Progenitor cell of endocrine pancreas (in vitro differentiated cells): Measurements from ENCODE around the gene TAS2R19. TPM values are rescaled to one million over a fixed set of nuclear protein-coding genes. Genes with fewer than 3 reads are reported as not detected.

ENCODE experiments used
- DNase-seq: peaks from one replicate; pipeline ENCODE4 v3.0.0; 2021; ENCODE audit warnings: low spot score; ENCODE audit not compliant: unreplicated experiment
- H3K27ac Mint-ChIP-seq: 2 replicates; pipeline ENCODE4 v1.8.0; 2021; ENCODE audit warnings: mild to moderate bottlenecking, moderate library complexity, mixed read lengths
- H3K27me3 Mint-ChIP-seq: 2 replicates; pipeline ENCODE4 v1.8.0; 2021; ENCODE audit warnings: mixed read lengths
- H3K36me3 Mint-ChIP-seq: 2 replicates; pipeline ENCODE4 v1.8.0; 2022; ENCODE audit warnings: mixed read lengths; ENCODE audit not compliant: insufficient read depth
- H3K4me1 Mint-ChIP-seq: 2 replicates; pipeline ENCODE4 v1.8.0; 2021; ENCODE audit warnings: low read depth, mixed read lengths
- H3K4me3 Mint-ChIP-seq: 2 replicates; pipeline ENCODE4 v1.8.0; 2021; ENCODE audit warnings: low read depth, mild to moderate bottlenecking, moderate library complexity, mixed read lengths
- H3K9me3 Mint-ChIP-seq: 2 replicates; pipeline ENCODE4 v1.8.0; 2021; ENCODE audit warnings: low read depth, mixed read lengths
- total RNA-seq: library from RNA; stranded (reverse); gene quantifications from 2 replicates; pipeline ENCODE4 v1.2.1, GENCODE V29; 2021
- TF ChIP-seq, protein P1 (sequence below): fragments of 200-600 bp; sonication (generic); IDR thresholded peaks from one replicate; pipeline ENCODE4 v1.5.0; 2021; ENCODE audit warnings: antibody characterized with exemption, mild to moderate bottlenecking; ENCODE audit not compliant: unreplicated experiment

Gene TAS2R19
- total RNA-seq, 1 donor from 2014 or later = 6.6 TPM

DNA sequence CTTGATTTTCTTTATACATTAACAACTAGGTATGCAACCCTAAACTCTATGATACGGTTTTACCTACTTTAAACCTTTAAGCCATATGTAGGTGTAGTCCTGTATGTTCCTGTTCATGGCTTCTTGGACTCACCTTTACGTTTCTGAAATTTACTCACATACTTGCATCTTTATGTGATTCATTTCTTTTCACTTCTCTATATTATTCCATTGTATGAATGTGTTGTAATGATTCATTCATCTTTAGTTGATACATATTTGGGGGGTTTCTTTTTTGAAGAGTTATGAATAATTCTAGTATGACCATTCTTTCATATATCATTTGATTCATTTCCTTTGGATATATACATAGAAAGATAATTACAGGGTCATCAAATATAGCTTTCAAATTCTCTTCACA, 33.3 kb downstream of the TAS2R19 start:
- TF ChIP-seq, protein P1, sequence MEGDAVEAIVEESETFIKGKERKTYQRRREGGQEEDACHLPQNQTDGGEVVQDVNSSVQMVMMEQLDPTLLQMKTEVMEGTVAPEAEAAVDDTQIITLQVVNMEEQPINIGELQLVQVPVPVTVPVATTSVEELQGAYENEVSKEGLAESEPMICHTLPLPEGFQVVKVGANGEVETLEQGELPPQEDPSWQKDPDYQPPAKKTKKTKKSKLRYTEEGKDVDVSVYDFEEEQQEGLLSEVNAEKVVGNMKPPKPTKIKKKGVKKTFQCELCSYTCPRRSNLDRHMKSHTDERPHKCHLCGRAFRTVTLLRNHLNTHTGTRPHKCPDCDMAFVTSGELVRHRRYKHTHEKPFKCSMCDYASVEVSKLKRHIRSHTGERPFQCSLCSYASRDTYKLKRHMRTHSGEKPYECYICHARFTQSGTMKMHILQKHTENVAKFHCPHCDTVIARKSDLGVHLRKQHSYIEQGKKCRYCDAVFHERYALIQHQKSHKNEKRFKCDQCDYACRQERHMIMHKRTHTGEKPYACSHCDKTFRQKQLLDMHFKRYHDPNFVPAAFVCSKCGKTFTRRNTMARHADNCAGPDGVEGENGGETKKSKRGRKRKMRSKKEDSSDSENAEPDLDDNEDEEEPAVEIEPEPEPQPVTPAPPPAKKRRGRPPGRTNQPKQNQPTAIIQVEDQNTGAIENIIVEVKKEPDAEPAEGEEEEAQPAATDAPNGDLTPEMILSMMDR = no peak
- DNase-seq = no peak
- H3K27me3 Mint-ChIP-seq = no peaks in the 10 kb centered on the region
- H3K27ac Mint-ChIP-seq = no peak overlapping the region
- no peak overlapping the region for H3K4me3 Mint-ChIP-seq
- H3K4me1 Mint-ChIP-seq = no peaks in the 10 kb centered on the region
- H3K36me3 Mint-ChIP-seq = peaks cover 18% of the 10 kb centered on the region
- H3K9me3 Mint-ChIP-seq = peaks cover 13% of the 10 kb centered on the region

DNA sequence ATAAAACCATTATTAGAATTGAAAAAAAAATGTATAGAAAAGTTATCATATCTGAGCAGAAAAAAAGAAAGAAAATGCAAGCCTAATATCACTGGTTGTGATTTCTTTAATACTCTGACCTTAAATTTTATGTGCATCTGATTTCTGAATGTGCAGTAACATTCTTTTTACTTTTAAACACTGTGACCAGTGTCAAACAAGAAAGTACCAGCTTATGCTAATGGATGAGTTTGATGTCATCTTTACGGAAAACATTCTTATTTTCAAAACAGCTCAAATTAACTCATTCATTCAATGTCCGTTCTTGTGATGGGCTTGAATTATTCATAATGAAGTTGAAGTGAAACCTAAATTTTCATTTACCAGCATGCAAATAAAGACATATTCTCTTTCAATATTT, 35.6 kb downstream of the TAS2R19 start, which contains the start of gene TAS2R50:
Gene TAS2R50 (minus strand): TSS at position 101 of the 400 bp plus-strand sequence. CDS start 52 bp downstream, at position 49.
- H3K9me3 Mint-ChIP-seq = peaks cover 13% of the 10 kb centered on the region
- H3K4me1 Mint-ChIP-seq = no peaks in the 10 kb centered on the region
- no peaks in the 10 kb centered on the region for H3K27me3 Mint-ChIP-seq
- DNase-seq = no peak
- peaks cover 15% of the 10 kb centered on the region for H3K36me3 Mint-ChIP-seq
- no peak within 1 kb of the TSS for H3K27ac Mint-ChIP-seq
- TF ChIP-seq, protein P1 = no peak
- no peak within 1 kb of the TSS for H3K4me3 Mint-ChIP-seq

DNA sequence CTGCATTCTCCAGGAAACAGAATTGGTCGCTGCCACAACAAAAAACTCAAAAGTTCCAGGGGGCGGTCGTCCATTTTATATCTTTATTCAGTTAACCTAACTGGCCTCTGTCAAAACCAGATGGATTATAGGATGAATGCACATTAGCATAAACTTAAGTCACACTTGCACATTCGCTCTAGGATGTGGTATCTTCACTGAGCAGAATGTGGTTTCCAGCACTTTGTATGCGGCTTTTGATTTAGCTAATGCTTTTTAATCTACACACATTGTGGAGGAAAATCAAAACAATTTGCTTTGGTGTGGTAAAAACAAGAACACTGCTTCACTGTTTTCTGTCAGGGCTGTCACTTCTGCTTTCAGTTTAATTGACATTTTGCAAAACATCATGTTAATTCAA, 40.2 kb downstream of the TAS2R19 start:
- no peak overlapping the region for H3K4me3 Mint-ChIP-seq
- H3K27ac Mint-ChIP-seq = no peak overlapping the region

DNA sequence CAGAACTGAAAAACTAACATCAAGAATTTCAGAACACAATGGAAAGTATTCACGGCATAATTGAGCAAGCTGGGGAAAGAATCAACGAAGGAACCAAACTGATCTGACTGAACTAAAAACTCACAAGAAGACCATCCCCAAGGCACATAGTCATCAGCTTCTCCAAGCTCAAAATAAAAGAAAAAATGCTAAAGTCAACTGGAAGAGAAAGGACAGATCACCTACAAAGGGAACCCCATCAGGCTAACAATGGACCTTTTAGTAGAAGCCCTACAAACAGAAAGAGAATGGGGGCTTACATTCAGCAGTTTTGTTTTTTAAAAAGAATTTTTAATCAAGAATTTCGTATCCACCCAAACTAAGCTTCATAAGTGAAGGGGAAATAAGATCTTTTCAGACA, 47.5 kb downstream of the TAS2R19 start:
- Mint-ChIP-seq H3K4me3 (no peak overlapping the region), H3K9me3 (peaks cover 15% of the 10 kb centered on the region), H3K27me3 (no peaks in the 10 kb centered on the region), H3K36me3 (peaks cover 5% of the 10 kb centered on the region), H3K4me1 (peaks cover 13% of the 10 kb centered on the region), H3K27ac (no peak overlapping the region)
- TF ChIP-seq, protein P1 = no peak
- DNase-seq = no peak

More for the DNA sequence above, 40.2 kb downstream of the TAS2R19 start:
- Mint-ChIP-seq H3K4me1 (peaks cover 17% of the 10 kb centered on the region), H3K36me3 (peaks cover 5% of the 10 kb centered on the region), H3K9me3 (peaks cover 5% of the 10 kb centered on the region), H3K27me3 (no peaks in the 10 kb centered on the region)
- DNase-seq = no peak
- TF ChIP-seq, protein P1 = no peak

Other genes starting within 250 kb of the TAS2R19 start
- not detected in 2 replicates for gene TAS2R7, start 220.0 kb downstream of the TAS2R19 start, total RNA-seq
- 0.24 TPM in 1 of 2 replicates, not detected in the other for gene TAS2R8, start 215.3 kb downstream of the TAS2R19 start, total RNA-seq
- gene TAS2R9, start 212.5 kb downstream of the TAS2R19 start, total RNA-seq = 0.26 and 0.29 TPM in 2 replicates
- 1.6 and 3.1 TPM in 2 replicates for gene TAS2R10, start 196.3 kb downstream of the TAS2R19 start, total RNA-seq
- 8.7 and 9.4 TPM in 2 replicates for gene PRR4, start 173.1 kb downstream of the TAS2R19 start, total RNA-seq
- 40.0 and 43.8 TPM in 2 replicates for gene PRH1, start 138.4 kb downstream of the TAS2R19 start, total RNA-seq
- gene TAS2R13, start 113.1 kb downstream of the TAS2R19 start, total RNA-seq = 3.0 and 3.4 TPM in 2 replicates
- gene PRH2, start 93.4 kb downstream of the TAS2R19 start, total RNA-seq = not detected in 2 replicates
- gene TAS2R14, start 83.4 kb downstream of the TAS2R19 start, total RNA-seq = 5.7 and 6.1 TPM in 2 replicates
- 2.7 and 3.5 TPM in 2 replicates for gene TAS2R50, start 35.7 kb downstream of the TAS2R19 start, total RNA-seq
- 3.8 and 4.0 TPM in 2 replicates for gene TAS2R20, start 24.3 kb downstream of the TAS2R19 start, total RNA-seq
- 8.6 and 10.3 TPM in 2 replicates for gene TAS2R31, start 8.8 kb upstream of the TAS2R19 start, total RNA-seq
- 2.6 and 3.3 TPM in 2 replicates for gene TAS2R46, start 39.7 kb upstream of the TAS2R19 start, total RNA-seq
- gene TAS2R43, start 69.7 kb upstream of the TAS2R19 start, total RNA-seq = 1.2 and 1.9 TPM in 2 replicates
- gene TAS2R30, start 112.0 kb upstream of the TAS2R19 start, total RNA-seq = 5.6 and 6.3 TPM in 2 replicates
- gene SMIM10L1, start 148.6 kb upstream of the TAS2R19 start, total RNA-seq = 22.9 and 25.5 TPM in 2 replicates
- not detected in 2 replicates for gene TAS2R42, start 164.3 kb upstream of the TAS2R19 start, total RNA-seq
- 0.55 and 0.84 TPM in 2 replicates for gene PRB3, start 247.1 kb upstream of the TAS2R19 start, total RNA-seq